Muscle of back (tissue), 11 donors: ENCODE data around the gene SEMA5B. TPM values are rescaled to one million over a fixed set of nuclear protein-coding genes. Genes with fewer than 3 reads are reported as not detected.
A peak's percentile ranks its signal among the peaks of the same experiment; 100 is the strongest.

Experiments
- DNase-seq, 3 donors: peaks; one replicate each; pipeline versions ENCODE4 v3.0.0 to v3.0.0-alpha.2; 2013
- polyA plus RNA-seq, 10 donors: library from polyadenylated mRNA; unstranded; fragments of 120-200 nt; gene quantifications; one replicate each; pipeline ENCODE4 v1.2.1, GENCODE V29; 2013; ENCODE audit not compliant: insufficient read length in 10 of 10

The SEMA5B gene
- polyA plus RNA-seq, 10 donors: 17.2 to 35.6 (median 24.2) TPM

- DNase-seq: no peak
These were observed 30.9 kb upstream of the SEMA5B start for GRCh38 chr3:123058505-123058904.

- DNase-seq: no peak
These were observed 27.8 kb upstream of the SEMA5B start for GRCh38 chr3:123055352-123055751.

GRCh38 chr3:123054931-123055330 lies 27.4 kb upstream of the SEMA5B start:
- no peak for DNase-seq

GRCh38 chr3:123054109-123054778 lies 26.7 kb upstream of the SEMA5B start:
- DNase-seq: no peak

- no peak for DNase-seq
These were observed 25.5 kb upstream of the SEMA5B start for GRCh38 chr3:123053107-123053506.

- DNase-seq: no peak
These were observed 23.1 kb upstream of the SEMA5B start for GRCh38 chr3:123050666-123051065.

GRCh38 chr3:123048480-123049237 lies 21.1 kb upstream of the SEMA5B start:
- no peak for DNase-seq

- no peak for DNase-seq
These were observed 19.4 kb upstream of the SEMA5B start for GRCh38 chr3:123047062-123047319.

- DNase-seq: no peak
These were observed 18.9 kb upstream of the SEMA5B start for GRCh38 chr3:123046262-123047061.

GRCh38 chr3:123044981-123045763 lies 17.6 kb upstream of the SEMA5B start:
- DNase-seq: no peak

GRCh38 chr3:123042413-123042812 lies 14.8 kb upstream of the SEMA5B start:
- no peak for DNase-seq

GRCh38 chr3:123039178-123039577 lies 11.6 kb upstream of the SEMA5B start:
- no peak for DNase-seq

- DNase-seq: no peak
These were observed 11.2 kb upstream of the SEMA5B start for GRCh38 chr3:123038751-123039150.

- DNase-seq: no peak
These were observed 9.4 kb upstream of the SEMA5B start for GRCh38 chr3:123037015-123037375.

GRCh38 chr3:123036352-123037014 lies 8.9 kb upstream of the SEMA5B start:
- no peak for DNase-seq

- no peak for DNase-seq
These were observed 7.4 kb upstream of the SEMA5B start for GRCh38 chr3:123034996-123035395.

- DNase-seq: no peak
These were observed 6.6 kb upstream of the SEMA5B start for GRCh38 chr3:123034120-123034519.

- DNase-seq: no peak
These were observed 4.5 kb upstream of the SEMA5B start for GRCh38 chr3:123032057-123032456.

GRCh38 chr3:123031051-123031450 lies 3.5 kb upstream of the SEMA5B start:
- DNase-seq: no peak

- peak; percentile 73 to 91 (median 77) for DNase-seq
These were observed 768 bp upstream of the SEMA5B start for GRCh38 chr3:123028233-123028828.
